H1 (cell line): ENCODE data around the gene RASD1. TPM values are rescaled to one million over a fixed set of nuclear protein-coding genes. Genes with fewer than 3 reads are reported as not detected.

Experiments used
- CTCF ChIA-PET: fragments of 300-600 bp; sonication (Branson Sonifier 250); formaldehyde crosslinking; loops from one replicate; lab custom pipeline; 2021; ENCODE audit not compliant: partially characterized antibody; lab: Charles Lee
- POLR2A ChIA-PET: fragments of 300-600 bp; sonication (Branson Sonifier 250); formaldehyde crosslinking; loops from one replicate; lab custom pipeline; 2021; ENCODE audit warnings: inconsistent platforms; ENCODE audit not compliant: partially characterized antibody; lab: Charles Lee
- DNase-seq, 2 experiments: peaks; one replicate each; pipeline versions ENCODE4 v3.0.0 to v3.0.0-alpha.2; 2010 to 2022; ENCODE audit warnings: low spot score in 2 of 2, low read depth in 1 of 2, mixed read lengths in 1 of 2
- FAIRE-seq: peaks from 2 replicates; lab custom pipeline; 2011; peaks lifted over from hg19 to GRCh38; lab: Jason Lieb, UNC
- H2AFZ ChIP-seq: 2 replicates; pipeline ENCODE4 v1.8.1; 2012; ENCODE audit warnings: low read length, inconsistent platforms
- H2AK5ac ChIP-seq: 2 replicates; pipeline ENCODE4 v1.6.1; 2013; ENCODE audit warnings: low read depth, low read length
- H2BK120ac ChIP-seq: replicated peaks from 2 replicates; pipeline ENCODE3; 2013; ENCODE audit warnings: low read depth, low read length, inconsistent platforms
- H2BK12ac ChIP-seq: 2 replicates; pipeline ENCODE4 v1.6.1; 2013; ENCODE audit warnings: low read depth, low read length
- H2BK15ac ChIP-seq: 2 replicates; pipeline ENCODE4 v1.6.1; 2013; ENCODE audit warnings: low read length
- H2BK20ac ChIP-seq: 2 replicates; pipeline ENCODE4 v1.6.1; 2013; ENCODE audit warnings: low read length
- H2BK5ac ChIP-seq: 2 replicates; pipeline ENCODE4 v1.6.1; 2013; ENCODE audit warnings: low read depth, low read length
- H3K14ac ChIP-seq: 2 replicates; pipeline ENCODE4 v1.6.1; 2013; ENCODE audit warnings: inconsistent platforms; ENCODE audit not compliant: insufficient read length
- H3K18ac ChIP-seq: 2 replicates; pipeline ENCODE4 v1.6.1; 2013; ENCODE audit warnings: low read length; ENCODE audit errors: extremely low read depth
- H3K23ac ChIP-seq: 2 replicates; pipeline ENCODE4 v1.6.1; 2013; ENCODE audit warnings: inconsistent platforms; ENCODE audit not compliant: insufficient read length
- H3K23me2 ChIP-seq: 2 replicates; pipeline ENCODE4 v1.6.1; 2013; ENCODE audit warnings: low read depth, low read length
- H3K27ac ChIP-seq: 2 replicates; pipeline ENCODE4 v1.6.1; 2011; ENCODE audit warnings: low read depth, low read length, inconsistent platforms
- H3K27me3 ChIP-seq, 4 experiments: replicated peaks in 1 of 4; 1 replicate in 1 of 4; 2 replicates in 3 of 4; pipeline versions ENCODE4 v1.6.1 to v1.8.1; 2011 to 2013; ENCODE audit warnings: low read length in 3 of 4, mild to moderate bottlenecking in 3 of 4, inconsistent platforms in 2 of 4, mixed read lengths in 2 of 4, moderate library complexity in 1 of 4; ENCODE audit not compliant: control insufficient read depth in 3 of 4, insufficient read depth in 3 of 4; ENCODE audit errors: extremely low read depth in 1 of 4
- H3K36me3 ChIP-seq, 4 experiments: 2 replicates each; pipeline versions ENCODE4 v1.6.1 to v1.8.1; 2011 to 2013; ENCODE audit warnings: mild to moderate bottlenecking in 4 of 4, low read length in 3 of 4, moderate library complexity in 2 of 4, control low read depth in 1 of 4, inconsistent platforms in 1 of 4; ENCODE audit not compliant: insufficient read depth in 4 of 4, control insufficient read depth in 2 of 4
- H3K4ac ChIP-seq: replicated peaks from 2 replicates; pipeline ENCODE3; 2013; ENCODE audit warnings: low read length, low read depth, mixed read lengths, inconsistent platforms; ENCODE audit not compliant: insufficient read length
- H3K4me1 ChIP-seq, 4 experiments: replicated peaks in 1 of 4; 1 replicate in 1 of 4; 2 replicates in 3 of 4; pipeline versions ENCODE4 v1.6.1 to v1.8.1; 2011 to 2013; ENCODE audit warnings: low read length in 3 of 4, inconsistent platforms in 2 of 4, mixed read lengths in 1 of 4; ENCODE audit not compliant: insufficient read depth in 4 of 4, control insufficient read depth in 3 of 4
- H3K4me2 ChIP-seq, 2 experiments: 2 replicates each; pipeline versions ENCODE4 v1.6.1 to v1.8.1; 2011 to 2013; ENCODE audit warnings: low read depth in 2 of 2, low read length in 2 of 2, control low read depth in 1 of 2, inconsistent platforms in 1 of 2, mild to moderate bottlenecking in 1 of 2; ENCODE audit not compliant: insufficient read depth in 1 of 2
- H3K4me3 ChIP-seq, 4 experiments: fragments of 200-600, 300-600 bp in 1 of 4; sonication (generic), shearing (Covaris generic), sonication (Bioruptor Twin) in 1 of 4; 2 replicates each; pipeline versions ENCODE4 v1.5.1 to v1.8.1; 2011 to 2016; ENCODE audit warnings: low read length in 4 of 4, low read depth in 3 of 4, control low read depth in 2 of 4, inconsistent platforms in 2 of 4, mild to moderate bottlenecking in 2 of 4, mixed read lengths in 1 of 4, moderate library complexity in 1 of 4; ENCODE audit not compliant: insufficient read depth in 2 of 4; ENCODE audit errors: extremely low read depth in 1 of 4
- H3K56ac ChIP-seq: replicated peaks from 2 replicates; pipeline ENCODE3; 2013; ENCODE audit warnings: low read depth, mild to moderate bottlenecking, mixed read lengths, low read length, inconsistent platforms; ENCODE audit not compliant: insufficient read length
- H3K79me1 ChIP-seq: 2 replicates; pipeline ENCODE4 v1.6.1; 2013; ENCODE audit warnings: low read depth, low read length, control low read depth
- H3K79me2 ChIP-seq, 2 experiments: 2 replicates each; pipeline versions ENCODE4 v1.6.1 to v1.8.1; 2012 to 2013; ENCODE audit warnings: low read length in 2 of 2, mild to moderate bottlenecking in 2 of 2, inconsistent platforms in 1 of 2; ENCODE audit not compliant: insufficient read depth in 2 of 2, control insufficient read depth in 1 of 2
- H3K9ac ChIP-seq, 4 experiments: replicated peaks in 1 of 4; 1 replicate in 1 of 4; 2 replicates in 3 of 4; pipeline versions ENCODE4 v1.6.1 to v1.8.1; 2011 to 2013; ENCODE audit warnings: low read depth in 3 of 4, low read length in 3 of 4, control low read depth in 2 of 4, mild to moderate bottlenecking in 2 of 4, moderate library complexity in 2 of 4, inconsistent platforms in 1 of 4; ENCODE audit errors: extremely low read depth in 1 of 4
- H3K9me3 ChIP-seq, 2 experiments: 2 replicates each; pipeline versions ENCODE4 v1.6.1 to v1.8.1; 2012 to 2013; ENCODE audit warnings: mild to moderate bottlenecking in 2 of 2, moderate library complexity in 2 of 2, control low read depth in 1 of 2, inconsistent platforms in 1 of 2, low read depth in 1 of 2, low read length in 1 of 2, mixed read lengths in 1 of 2; ENCODE audit not compliant: insufficient read depth in 2 of 2
- H4K20me1 ChIP-seq, 2 experiments: replicated peaks in 1 of 2; 2 replicates each; pipeline versions ENCODE3 to v1.8.1; 2011 to 2013; ENCODE audit warnings: inconsistent platforms in 2 of 2, low read length in 2 of 2, mild to moderate bottlenecking in 1 of 2; ENCODE audit not compliant: insufficient read depth in 2 of 2, control insufficient read depth in 1 of 2
- H4K5ac ChIP-seq: 2 replicates; pipeline ENCODE4 v1.6.1; 2013; ENCODE audit warnings: low read length, low read depth, mixed read lengths, inconsistent platforms; ENCODE audit not compliant: insufficient read length
- H4K8ac ChIP-seq: 2 replicates; pipeline ENCODE4 v1.8.0; 2013; ENCODE audit warnings: mild to moderate bottlenecking, moderate library complexity, low read length, inconsistent platforms; ENCODE audit not compliant: insufficient read depth; ENCODE audit errors: extremely low read depth
- H4K91ac ChIP-seq: replicated peaks from 2 replicates; pipeline ENCODE3; 2013; ENCODE audit warnings: low read length, mixed read lengths, inconsistent platforms; ENCODE audit not compliant: insufficient read length
- ATF2 ChIP-seq: IDR thresholded peaks from 2 replicates; pipeline ENCODE4 v1.6.1; 2012; ENCODE audit warnings: low read length, inconsistent platforms
- BACH1 ChIP-seq: IDR thresholded peaks from 2 replicates; pipeline ENCODE4 v1.6.1; 2012; ENCODE audit warnings: low read length, improper control_type of control experiment
- CHD2 ChIP-seq: IDR thresholded peaks from 2 replicates; pipeline ENCODE4 v1.6.1; 2012; ENCODE audit warnings: low read length, improper control_type of control experiment
- EP300 ChIP-seq, 2 experiments: IDR thresholded peaks; 1 replicate in 1 of 2; 2 replicates in 1 of 2; pipeline ENCODE4 v1.6.1; 2011 to 2012; ENCODE audit warnings: low read depth in 2 of 2, low read length in 2 of 2, mild to moderate bottlenecking in 2 of 2, borderline replicate concordance in 1 of 2, inconsistent platforms in 1 of 2, moderate library complexity in 1 of 2
- FOSL1 ChIP-seq: IDR thresholded peaks from 2 replicates; pipeline ENCODE4 v1.6.1; 2011; ENCODE audit warnings: mild to moderate bottlenecking, low read depth, low read length, moderate library complexity; ENCODE audit not compliant: insufficient read depth
- KDM1A ChIP-seq: fragments of 200-600, 300-600 bp; sonication (generic); IDR thresholded peaks from 2 replicates; pipeline ENCODE4 v1.7.1; 2016; ENCODE audit warnings: mild to moderate bottlenecking, low read length, borderline replicate concordance
- KDM4A ChIP-seq: IDR thresholded peaks from one replicate; pipeline ENCODE4 v1.7.1; 2012; ENCODE audit warnings: low read depth, mild to moderate bottlenecking, moderate library complexity, low read length, inconsistent platforms; ENCODE audit not compliant: severe bottlenecking
- KDM5A ChIP-seq: fragments of 200-600 bp; IDR thresholded peaks from 2 replicates; pipeline ENCODE4 v1.7.1; 2012; ENCODE audit warnings: mild to moderate bottlenecking, low read length, inconsistent platforms, mixed read lengths
- NANOG ChIP-seq: IDR thresholded peaks from 2 replicates; pipeline ENCODE4 v1.6.1; 2011; ENCODE audit warnings: low read length, low read depth, mild to moderate bottlenecking, inconsistent platforms; ENCODE audit not compliant: insufficient read depth, poor library complexity, severe bottlenecking
- TAF7 ChIP-seq: optimal IDR thresholded peaks from 2 replicates; pipeline ENCODE3; 2011; ENCODE audit warnings: low read depth, mild to moderate bottlenecking, inconsistent platforms, low read length, moderate library complexity, borderline replicate concordance
- YY1 ChIP-seq: IDR thresholded peaks from 2 replicates; pipeline ENCODE4 v1.6.1; 2011; ENCODE audit warnings: low read depth, mild to moderate bottlenecking, low read length
- WGBS, 2 experiments: shearing (Covaris generic) in 1 of 2; methylation state at CpG; one replicate each; pipeline versions ENCODE4 v1.1.6 to v1.1.7; 2013 to 2015; ENCODE audit warnings: low lambda C conversion rate in 2 of 2, mixed read lengths in 2 of 2, inconsistent platforms in 1 of 2, low coverage in 1 of 2, missing lambda C conversion rate in 1 of 2; ENCODE audit not compliant: insufficient replicate concordance in 2 of 2, insufficient coverage in 1 of 2, insufficient read length in 1 of 2; ENCODE audit errors: extremely low coverage in 1 of 2, missing lambda C conversion rate in 1 of 2; 5-methylcytosine and 5-hydroxymethylcytosine counted together
- polyA plus RNA-seq, 7 experiments: library from polyadenylated mRNA; depleted of rRNA in 3 of 7; stranded (reverse) in 5 of 7; unstranded in 2 of 7; fragments of >200 nt in 5 of 7; fragments of 200-250 nt in 2 of 7; gene quantifications; 1 replicate in 5 of 7; 2 replicates in 1 of 7; 4 replicates in 1 of 7; pipeline versions ENCODE4 v1.2.1 to v1.2.3, GENCODE V29; 2011 to 2013; ENCODE audit warnings: missing spikeins in 2 of 7, mixed read lengths in 2 of 7
- total RNA-seq: library from RNA; stranded (reverse); fragmentation: NEBNext Ultra II Directional; extraction: Animal tissue kit (Norgen Biotek cat#: 25700); gene quantifications from 2 replicates; pipeline ENCODE4 v1.2.1, GENCODE V29; 2021

RASD1 gene
- total and polyA plus RNA-seq, 2 of the 8 experiments (the other 6 are each of a cell fraction or from before 2014, with no cell fraction given) = 2.3 to 2.6 TPM

- H4K5ac ChIP-seq = no peak overlapping the region
- no peak for DNase-seq
- no peak overlapping the region for H2AFZ ChIP-seq
- H3K18ac ChIP-seq = no peak overlapping the region
- H3K36me3 ChIP-seq = no peaks in the 10 kb centered on the region
- H3K4ac ChIP-seq = no peak overlapping the region
- no peaks in the 10 kb centered on the region for H3K79me2 ChIP-seq
- H2AK5ac ChIP-seq = no peak overlapping the region; the same call in 1 of the 2 replicates
- no peaks in the 10 kb centered on the region for H3K27me3 ChIP-seq
- H3K9me3 ChIP-seq = no peaks in the 10 kb centered on the region
- peaks cover 0 to 2% of the 10 kb centered on the region in 2 experiments for H4K20me1 ChIP-seq
- no peaks in the 10 kb centered on the region; a peak in 1 of 7 replicates for H3K4me1 ChIP-seq
- no peak overlapping the region for H3K14ac ChIP-seq
- ChIA-PET POLR2A (interaction anchor here (0.6 kb wide), 1 partner anchor 16 kb away, joined by 3 read pairs; no protein-coding TSS in a partner anchor), CTCF (interaction anchor here (1.1 to 5.2 kb wide), 7 partner anchors 16 to 102 kb away, joined by 3 to 33 read pairs (median 3); no protein-coding TSS in a partner anchor)
- no peaks in the 10 kb centered on the region for H3K79me1 ChIP-seq
- no peak overlapping the region for H3K56ac ChIP-seq
- H2BK20ac ChIP-seq = no peak overlapping the region
- no peak overlapping the region for H3K9ac ChIP-seq
- FAIRE-seq = no peak
- no peak overlapping the region for H3K4me3 ChIP-seq
- no peak overlapping the region for H2BK15ac ChIP-seq
- H2BK12ac ChIP-seq = no peak overlapping the region
- H4K8ac ChIP-seq = no peak overlapping the region
- H4K91ac ChIP-seq = no peak overlapping the region
- no peak overlapping the region; the same call in 1 of the 2 replicates for H3K27ac ChIP-seq
- no peak overlapping the region for H3K4me2 ChIP-seq
- no peak overlapping the region for H2BK120ac ChIP-seq
- WGBS, 2 experiments = 69% methylated on average over 12 of the region's 15 CpGs; no CpG with 5 or more reads in 1 of the 2 experiments
- no peaks in the 10 kb centered on the region for H3K23me2 ChIP-seq
- H2BK5ac ChIP-seq = no peak overlapping the region; the same call in 1 of the 2 replicates
- no peak overlapping the region for H3K23ac ChIP-seq
- no peak for TF ChIP-seq EP300 (IDR thresholded peaks at IDR 0.05; ENCODE audit: borderline replicate concordance in 1 of 2, low read depth in 2 of 2, low read length in 2 of 2)
- no peak for TF ChIP-seq BACH1
- no peak for TF ChIP-seq FOSL1
- no peak for TF ChIP-seq KDM5A
- no peak for TF ChIP-seq KDM4A
- no peak for TF ChIP-seq KDM1A
- no peak for TF ChIP-seq ATF2
- no peak for TF ChIP-seq TAF7
- no peak for TF ChIP-seq NANOG
- TF ChIP-seq YY1 = no peak
- TF ChIP-seq CHD2 = no peak
Observed at GRCh38 chr17:17540278-17540906, 44.2 kb upstream of the RASD1 start.
